ENCODE measurements around the gene MERTK. TPM values are rescaled to one million over a fixed set of nuclear protein-coding genes. Genes with fewer than 3 reads are reported as not detected.

MERTK gene
- total RNA-seq, 5 donors from 2014 or later (not counting 1 experiment from before 2014, with no cell fraction given), result 0.12 to 0.73 (median 0.33) TPM

GRCh38 chr2:111966241-111966640 is 67.8 kb downstream of the MERTK start:
- Histone ChIP-seq H3K9me3 (no peaks in the 10 kb centered on the region), H3K4me1 (ENCODE audit: control insufficient read depth in 1 of 2, extremely low read depth in 1 of 2, insufficient read depth in 2 of 2, low read length in 2 of 2) (no peaks in the 10 kb centered on the region), H3K27ac (ENCODE audit: low read length) (no peak overlapping the region), H3K4me3 (ENCODE audit: control insufficient read depth in 1 of 2, extremely low read depth in 1 of 2, low read length in 1 of 2) (no peak overlapping the region), H3K27me3 (replicated peaks in 1 of 2; ENCODE audit: control insufficient read depth in 2 of 2, extremely low read depth in 1 of 2, insufficient read depth in 2 of 2, low read length in 1 of 2) (no peaks in the 10 kb centered on the region), H3K36me3 (ENCODE audit: control insufficient read depth in 2 of 2, extremely low read depth in 1 of 2, insufficient read depth in 1 of 2, low read length in 1 of 2) (no peaks in the 10 kb centered on the region)
- Mint-ChIP-seq H3K4me3 (no peak overlapping the region), H3K9me3 (no peaks in the 10 kb centered on the region), H3K4me1 (no peaks in the 10 kb centered on the region), H3K36me3 (no peaks in the 10 kb centered on the region), H3K27ac (no peak overlapping the region), H3K27me3 (no peaks in the 10 kb centered on the region)
- no peak for DNase-seq
- POLR2A ChIA-PET, result no interaction called here
- CTCF ChIA-PET, result no interaction called here
- no peak for ATAC-seq (replicated peaks in 1 of 4)
- WGBS (ENCODE audit: insufficient coverage), result no CpG with 5 or more reads among the region's 1 CpG

GRCh38 chr2:111967018-111967417 is 68.6 kb downstream of the MERTK start:
- Mint-ChIP-seq H3K9me3 (no peaks in the 10 kb centered on the region), H3K27ac (no peak overlapping the region), H3K4me3 (no peak overlapping the region), H3K36me3 (no peaks in the 10 kb centered on the region), H3K27me3 (no peaks in the 10 kb centered on the region), H3K4me1 (no peaks in the 10 kb centered on the region)
- no peaks in the 10 kb centered on the region for H3K4me1 ChIP-seq (ENCODE audit: control insufficient read depth in 1 of 2, extremely low read depth in 1 of 2, insufficient read depth in 2 of 2, low read length in 2 of 2)
- no peak overlapping the region for H3K4me3 ChIP-seq (ENCODE audit: control insufficient read depth in 1 of 2, extremely low read depth in 1 of 2, low read length in 1 of 2)
- peaks cover 0 to 2% of the 10 kb centered on the region in 2 experiments for H3K27me3 ChIP-seq (replicated peaks in 1 of 2; ENCODE audit: control insufficient read depth in 2 of 2, extremely low read depth in 1 of 2, insufficient read depth in 2 of 2, low read length in 1 of 2)
- H3K9me3 ChIP-seq, result no peaks in the 10 kb centered on the region
- WGBS (ENCODE audit: insufficient coverage), result 60% methylated on average over 1 of the region's 1 CpG
- no peaks in the 10 kb centered on the region for H3K36me3 ChIP-seq (ENCODE audit: control insufficient read depth in 2 of 2, extremely low read depth in 1 of 2, insufficient read depth in 1 of 2, low read length in 1 of 2)
- ChIA-PET CTCF (interaction anchor here in 1 of 2 donors (0.6 kb wide), 1 partner anchor 79 kb away, joined by 5 read pairs; no protein-coding TSS in a partner anchor), POLR2A (no interaction called here)
- no peak overlapping the region for H3K27ac ChIP-seq (ENCODE audit: low read length)
- ATAC-seq (replicated peaks in 1 of 4) (no peak), DNase-seq (no peak)

GRCh38 chr2:111970453-111970852 is 72.0 kb downstream of the MERTK start:
- no peaks in the 10 kb centered on the region for H3K4me1 ChIP-seq (ENCODE audit: control insufficient read depth in 1 of 2, extremely low read depth in 1 of 2, insufficient read depth in 2 of 2, low read length in 2 of 2)
- H3K9me3 ChIP-seq, result no peaks in the 10 kb centered on the region
- Mint-ChIP-seq H3K4me1 (peaks cover 0 to 6% (median 2%) of the 10 kb centered on the region in 3 donors), H3K36me3 (no peaks in the 10 kb centered on the region), H3K4me3 (no peak overlapping the region), H3K27ac (no peak overlapping the region), H3K27me3 (peaks cover 4 to 8% of the 10 kb centered on the region in 2 donors), H3K9me3 (no peaks in the 10 kb centered on the region)
- WGBS (ENCODE audit: insufficient coverage), result no CpG with 5 or more reads among the region's 1 CpG
- POLR2A ChIA-PET, result no interaction called here
- CTCF ChIA-PET, result no interaction called here
- H3K4me3 ChIP-seq (ENCODE audit: control insufficient read depth in 1 of 2, extremely low read depth in 1 of 2, low read length in 1 of 2), result no peak overlapping the region
- H3K36me3 ChIP-seq (ENCODE audit: control insufficient read depth in 2 of 2, extremely low read depth in 1 of 2, insufficient read depth in 1 of 2, low read length in 1 of 2), result no peaks in the 10 kb centered on the region
- peaks cover 0 to 15% of the 10 kb centered on the region in 2 experiments for H3K27me3 ChIP-seq (replicated peaks in 1 of 2; ENCODE audit: control insufficient read depth in 2 of 2, extremely low read depth in 1 of 2, insufficient read depth in 2 of 2, low read length in 1 of 2)
- H3K27ac ChIP-seq (ENCODE audit: low read length), result no peak overlapping the region
- ATAC-seq (replicated peaks in 1 of 4) (no peak), DNase-seq (no peak)

- Mint-ChIP-seq H3K9me3 (peaks cover 7 to 18% (median 10%) of the 10 kb centered on the region in 3 donors), H3K27ac (no peak overlapping the region), H3K27me3 (peaks cover 4 to 8% of the 10 kb centered on the region in 2 donors), H3K36me3 (peaks cover 12% of the 10 kb centered on the region), H3K4me1 (peaks cover 0 to 6% (median 2%) of the 10 kb centered on the region in 3 donors), H3K4me3 (no peak overlapping the region)
- CTCF ChIA-PET, result no interaction called here
- peaks cover 0 to 15% of the 10 kb centered on the region in 2 experiments for H3K27me3 ChIP-seq (replicated peaks in 1 of 2; ENCODE audit: control insufficient read depth in 2 of 2, extremely low read depth in 1 of 2, insufficient read depth in 2 of 2, low read length in 1 of 2)
- H3K9me3 ChIP-seq, result no peaks in the 10 kb centered on the region
- POLR2A ChIA-PET, result no interaction called here
- H3K4me3 ChIP-seq (ENCODE audit: control insufficient read depth in 1 of 2, extremely low read depth in 1 of 2, low read length in 1 of 2), result no peak overlapping the region
- DNase-seq (no peak), ATAC-seq (replicated peaks in 1 of 4) (no peak)
- 60% methylated on average over 1 of the region's 8 CpGs for WGBS (ENCODE audit: insufficient coverage)
- no peaks in the 10 kb centered on the region for H3K4me1 ChIP-seq (ENCODE audit: control insufficient read depth in 1 of 2, extremely low read depth in 1 of 2, insufficient read depth in 2 of 2, low read length in 2 of 2)
- H3K27ac ChIP-seq (ENCODE audit: low read length), result no peak overlapping the region
- H3K36me3 ChIP-seq (ENCODE audit: control insufficient read depth in 2 of 2, extremely low read depth in 1 of 2, insufficient read depth in 1 of 2, low read length in 1 of 2), result no peaks in the 10 kb centered on the region
These were observed 74.7 kb downstream of the MERTK start for GRCh38 chr2:111972955-111973565.

GRCh38 chr2:111973701-111974100 is 75.3 kb downstream of the MERTK start:
- POLR2A ChIA-PET, result no interaction called here

GRCh38 chr2:111975053-111975552 is 76.7 kb downstream of the MERTK start:
- Mint-ChIP-seq H3K36me3 (peaks cover 12% of the 10 kb centered on the region), H3K27ac (no peak overlapping the region), H3K4me1 (peaks cover 0 to 6% (median 2%) of the 10 kb centered on the region in 3 donors), H3K4me3 (no peak overlapping the region), H3K9me3 (peaks cover 7 to 21% (median 10%) of the 10 kb centered on the region in 3 donors), H3K27me3 (peaks cover 4 to 8% of the 10 kb centered on the region in 2 donors)
- Histone ChIP-seq H3K4me1 (ENCODE audit: control insufficient read depth in 1 of 2, extremely low read depth in 1 of 2, insufficient read depth in 2 of 2, low read length in 2 of 2) (no peaks in the 10 kb centered on the region), H3K36me3 (ENCODE audit: control insufficient read depth in 2 of 2, extremely low read depth in 1 of 2, insufficient read depth in 1 of 2, low read length in 1 of 2) (no peaks in the 10 kb centered on the region), H3K27me3 (replicated peaks in 1 of 2; ENCODE audit: control insufficient read depth in 2 of 2, extremely low read depth in 1 of 2, insufficient read depth in 2 of 2, low read length in 1 of 2) (peaks cover 0 to 15% of the 10 kb centered on the region in 2 experiments), H3K27ac (ENCODE audit: low read length) (no peak overlapping the region), H3K4me3 (ENCODE audit: control insufficient read depth in 1 of 2, extremely low read depth in 1 of 2, low read length in 1 of 2) (no peak overlapping the region), H3K9me3 (no peaks in the 10 kb centered on the region)
- DNase-seq (no peak), ATAC-seq (replicated peaks in 1 of 4) (no peak)
- CTCF ChIA-PET, result no interaction called here
- POLR2A ChIA-PET, result no interaction called here
- WGBS (ENCODE audit: insufficient coverage), result 78% methylated on average over 4 of the region's 11 CpGs

More at GRCh38 chr2:111973701-111974100, 75.3 kb downstream of the MERTK start:
- Histone ChIP-seq H3K36me3 (ENCODE audit: control insufficient read depth in 2 of 2, extremely low read depth in 1 of 2, insufficient read depth in 1 of 2, low read length in 1 of 2) (no peaks in the 10 kb centered on the region), H3K9me3 (no peaks in the 10 kb centered on the region), H3K4me3 (ENCODE audit: control insufficient read depth in 1 of 2, extremely low read depth in 1 of 2, low read length in 1 of 2) (no peak overlapping the region), H3K27ac (ENCODE audit: low read length) (no peak overlapping the region), H3K4me1 (ENCODE audit: control insufficient read depth in 1 of 2, extremely low read depth in 1 of 2, insufficient read depth in 2 of 2, low read length in 2 of 2) (no peaks in the 10 kb centered on the region), H3K27me3 (replicated peaks in 1 of 2; ENCODE audit: control insufficient read depth in 2 of 2, extremely low read depth in 1 of 2, insufficient read depth in 2 of 2, low read length in 1 of 2) (peaks cover 0 to 15% of the 10 kb centered on the region in 2 experiments)
- no peak overlapping the region for H3K4me3 Mint-ChIP-seq
- H3K9me3 Mint-ChIP-seq, result peaks cover 7 to 21% (median 10%) of the 10 kb centered on the region in 3 donors
- no CpG with 5 or more reads among the region's 4 CpGs for WGBS (ENCODE audit: insufficient coverage)
- H3K27me3 Mint-ChIP-seq, result peaks cover 4 to 8% of the 10 kb centered on the region in 2 donors
- H3K4me1 Mint-ChIP-seq, result peaks cover 0 to 6% (median 2%) of the 10 kb centered on the region in 3 donors
- CTCF ChIA-PET, result no interaction called here
- H3K36me3 Mint-ChIP-seq, result peaks cover 12% of the 10 kb centered on the region
- DNase-seq (no peak), ATAC-seq (replicated peaks in 1 of 4) (no peak)
- H3K27ac Mint-ChIP-seq, result no peak overlapping the region
